Ishikawa (cell line): ENCODE measurements around the gene STMN1.

Experiments used
- CEBPB ChIP-seq: IDR thresholded peaks from 2 replicates; pipeline ENCODE4 v1.6.1; 2012
- CREB1 ChIP-seq: IDR thresholded peaks from 2 replicates; pipeline ENCODE4 v1.6.1; 2012; ENCODE audit warnings: low read depth
- EGR1 ChIP-seq: IDR thresholded peaks from 2 replicates; pipeline ENCODE4 v1.6.1; 2012
- EP300 ChIP-seq: IDR thresholded peaks from 2 replicates; pipeline ENCODE4 v1.6.1; 2012; ENCODE audit warnings: borderline replicate concordance
- FOXM1 ChIP-seq: IDR thresholded peaks from 2 replicates; pipeline ENCODE4 v1.6.1; 2012; ENCODE audit warnings: low read depth, borderline replicate concordance
- NFIC ChIP-seq: IDR thresholded peaks from 2 replicates; pipeline ENCODE4 v1.6.1; 2012
- RAD21 ChIP-seq: IDR thresholded peaks from 2 replicates; pipeline ENCODE4 v1.6.1; 2012; ENCODE audit warnings: low read depth
- TAF1 ChIP-seq: IDR thresholded peaks from 2 replicates; pipeline ENCODE4 v1.6.1; 2012; ENCODE audit warnings: low read depth, mild to moderate bottlenecking
- TCF12 ChIP-seq: IDR thresholded peaks from 2 replicates; pipeline ENCODE4 v1.6.1; 2012; ENCODE audit warnings: low read depth
- TEAD4 ChIP-seq: IDR thresholded peaks from 2 replicates; pipeline ENCODE4 v1.6.1; 2012
- YY1 ChIP-seq: IDR thresholded peaks from 2 replicates; pipeline ENCODE4 v1.6.1; 2012; ENCODE audit warnings: low read depth
- ZBTB7A ChIP-seq: IDR thresholded peaks from 2 replicates; pipeline ENCODE4 v1.6.1; 2012; ENCODE audit warnings: low read depth
- TF ChIP-seq, protein P1 (sequence below): IDR thresholded peaks from 2 replicates; pipeline ENCODE4 v1.6.1; 2012
- TF ChIP-seq, protein P2 (sequence below): IDR thresholded peaks from 2 replicates; pipeline ENCODE4 v1.6.1; 2012; ENCODE audit warnings: low read depth, mild to moderate bottlenecking
- TF ChIP-seq, protein P3 (sequence below): IDR thresholded peaks from 2 replicates; pipeline ENCODE4 v1.6.1; 2012

The STMN1 gene

DNA sequence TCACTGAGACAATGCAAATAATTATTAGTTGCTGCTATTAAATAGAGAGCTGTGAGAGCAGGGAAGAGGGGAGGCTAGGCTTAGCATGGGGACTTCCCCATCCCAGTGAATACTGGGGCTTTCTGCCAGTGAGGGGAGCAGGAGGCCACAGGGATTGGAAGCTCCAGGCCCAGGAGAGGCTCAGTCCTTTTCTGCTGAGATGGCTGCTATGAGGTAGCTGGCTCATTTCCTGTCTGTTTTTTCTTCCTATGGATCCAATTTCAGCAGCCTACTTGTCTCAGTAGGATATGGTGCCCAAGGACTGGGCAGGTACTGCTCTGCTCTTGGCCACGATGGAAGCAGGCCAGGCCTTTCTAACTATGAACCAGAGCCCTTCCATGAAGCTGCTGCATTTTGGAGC lies 10.0 kb downstream of the STMN1 start:
- no peak for TF ChIP-seq YY1
- TF ChIP-seq EGR1: no peak
- TF ChIP-seq, protein P1, sequence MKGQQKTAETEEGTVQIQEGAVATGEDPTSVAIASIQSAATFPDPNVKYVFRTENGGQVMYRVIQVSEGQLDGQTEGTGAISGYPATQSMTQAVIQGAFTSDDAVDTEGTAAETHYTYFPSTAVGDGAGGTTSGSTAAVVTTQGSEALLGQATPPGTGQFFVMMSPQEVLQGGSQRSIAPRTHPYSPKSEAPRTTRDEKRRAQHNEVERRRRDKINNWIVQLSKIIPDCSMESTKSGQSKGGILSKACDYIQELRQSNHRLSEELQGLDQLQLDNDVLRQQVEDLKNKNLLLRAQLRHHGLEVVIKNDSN: no peak
- no peak for TF ChIP-seq ZBTB7A
- no peak for TF ChIP-seq TCF12
- no peak for TF ChIP-seq RAD21
- TF ChIP-seq EP300: no peak
- TF ChIP-seq CREB1: no peak
- TF ChIP-seq FOXM1: no peak
- TF ChIP-seq, protein P2, sequence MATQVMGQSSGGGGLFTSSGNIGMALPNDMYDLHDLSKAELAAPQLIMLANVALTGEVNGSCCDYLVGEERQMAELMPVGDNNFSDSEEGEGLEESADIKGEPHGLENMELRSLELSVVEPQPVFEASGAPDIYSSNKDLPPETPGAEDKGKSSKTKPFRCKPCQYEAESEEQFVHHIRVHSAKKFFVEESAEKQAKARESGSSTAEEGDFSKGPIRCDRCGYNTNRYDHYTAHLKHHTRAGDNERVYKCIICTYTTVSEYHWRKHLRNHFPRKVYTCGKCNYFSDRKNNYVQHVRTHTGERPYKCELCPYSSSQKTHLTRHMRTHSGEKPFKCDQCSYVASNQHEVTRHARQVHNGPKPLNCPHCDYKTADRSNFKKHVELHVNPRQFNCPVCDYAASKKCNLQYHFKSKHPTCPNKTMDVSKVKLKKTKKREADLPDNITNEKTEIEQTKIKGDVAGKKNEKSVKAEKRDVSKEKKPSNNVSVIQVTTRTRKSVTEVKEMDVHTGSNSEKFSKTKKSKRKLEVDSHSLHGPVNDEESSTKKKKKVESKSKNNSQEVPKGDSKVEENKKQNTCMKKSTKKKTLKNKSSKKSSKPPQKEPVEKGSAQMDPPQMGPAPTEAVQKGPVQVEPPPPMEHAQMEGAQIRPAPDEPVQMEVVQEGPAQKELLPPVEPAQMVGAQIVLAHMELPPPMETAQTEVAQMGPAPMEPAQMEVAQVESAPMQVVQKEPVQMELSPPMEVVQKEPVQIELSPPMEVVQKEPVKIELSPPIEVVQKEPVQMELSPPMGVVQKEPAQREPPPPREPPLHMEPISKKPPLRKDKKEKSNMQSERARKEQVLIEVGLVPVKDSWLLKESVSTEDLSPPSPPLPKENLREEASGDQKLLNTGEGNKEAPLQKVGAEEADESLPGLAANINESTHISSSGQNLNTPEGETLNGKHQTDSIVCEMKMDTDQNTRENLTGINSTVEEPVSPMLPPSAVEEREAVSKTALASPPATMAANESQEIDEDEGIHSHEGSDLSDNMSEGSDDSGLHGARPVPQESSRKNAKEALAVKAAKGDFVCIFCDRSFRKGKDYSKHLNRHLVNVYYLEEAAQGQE: no peak
- TF ChIP-seq TEAD4: no peak
- TF ChIP-seq TAF1: no peak
- TF ChIP-seq, protein P3, sequence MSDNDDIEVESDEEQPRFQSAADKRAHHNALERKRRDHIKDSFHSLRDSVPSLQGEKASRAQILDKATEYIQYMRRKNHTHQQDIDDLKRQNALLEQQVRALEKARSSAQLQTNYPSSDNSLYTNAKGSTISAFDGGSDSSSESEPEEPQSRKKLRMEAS: no peak

DNA sequence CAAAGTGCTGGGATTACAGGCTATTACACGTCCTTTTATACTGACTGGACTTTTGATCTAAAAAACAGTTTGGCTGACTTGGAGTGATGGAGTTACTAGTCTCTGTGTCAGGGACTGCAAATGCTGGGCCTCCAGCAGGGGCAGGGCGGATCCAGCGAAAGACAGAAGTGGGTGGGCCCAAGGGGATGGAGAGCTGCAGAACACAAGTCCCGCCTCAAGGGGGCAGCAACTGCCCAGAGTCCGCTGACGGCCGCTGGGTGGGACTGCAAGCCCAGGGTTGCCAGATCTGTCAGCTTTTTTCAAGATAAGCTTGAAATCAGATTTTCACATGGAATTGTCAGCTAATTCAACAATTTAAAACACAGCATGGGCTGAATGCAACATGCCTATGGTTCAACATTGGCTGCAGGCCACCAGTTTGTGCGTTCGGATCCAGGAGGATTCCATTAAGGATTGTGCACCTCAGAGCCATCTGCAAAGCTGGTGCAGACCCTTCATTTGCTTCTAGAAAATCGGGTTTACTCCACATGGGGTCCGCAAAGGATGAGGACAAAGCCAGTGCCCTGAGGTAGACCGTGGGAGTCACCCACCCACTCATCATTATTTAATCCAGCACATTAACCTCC lies 10.7 kb downstream of the STMN1 start:
- TF ChIP-seq, protein P1: no peak
- peak; percentile 93 for TF ChIP-seq RAD21

DNA sequence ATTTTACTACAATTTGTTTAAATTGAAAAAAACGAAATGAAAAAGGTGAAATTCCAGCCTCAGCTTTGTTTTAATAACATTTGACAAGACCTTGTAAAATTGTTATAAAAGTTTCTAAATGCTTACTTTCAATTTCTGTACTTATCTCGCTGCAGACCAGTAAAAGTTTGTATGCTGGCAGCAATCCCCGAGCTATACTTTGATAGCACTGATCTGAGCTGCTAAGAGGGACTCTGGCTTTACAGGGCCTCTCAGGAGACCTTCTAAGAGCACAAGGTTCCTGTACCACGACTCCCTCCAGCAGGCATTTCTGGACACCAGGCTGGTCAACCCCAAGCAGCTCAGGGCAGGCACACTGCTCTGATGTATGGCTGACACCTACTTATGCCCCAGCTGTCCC lies 13.1 kb downstream of the STMN1 start:
- TF ChIP-seq ZBTB7A: no peak
- TF ChIP-seq NFIC: no peak
- TF ChIP-seq CREB1: no peak
- no peak for TF ChIP-seq TEAD4
- no peak for TF ChIP-seq FOXM1
- TF ChIP-seq, protein P2: no peak
- TF ChIP-seq EGR1: no peak
- TF ChIP-seq, protein P3: no peak
- no peak for TF ChIP-seq TAF1
- TF ChIP-seq, protein P1: no peak
- TF ChIP-seq RAD21: no peak
- TF ChIP-seq YY1: no peak
- no peak for TF ChIP-seq TCF12
- TF ChIP-seq EP300: no peak
- TF ChIP-seq CEBPB: no peak

DNA sequence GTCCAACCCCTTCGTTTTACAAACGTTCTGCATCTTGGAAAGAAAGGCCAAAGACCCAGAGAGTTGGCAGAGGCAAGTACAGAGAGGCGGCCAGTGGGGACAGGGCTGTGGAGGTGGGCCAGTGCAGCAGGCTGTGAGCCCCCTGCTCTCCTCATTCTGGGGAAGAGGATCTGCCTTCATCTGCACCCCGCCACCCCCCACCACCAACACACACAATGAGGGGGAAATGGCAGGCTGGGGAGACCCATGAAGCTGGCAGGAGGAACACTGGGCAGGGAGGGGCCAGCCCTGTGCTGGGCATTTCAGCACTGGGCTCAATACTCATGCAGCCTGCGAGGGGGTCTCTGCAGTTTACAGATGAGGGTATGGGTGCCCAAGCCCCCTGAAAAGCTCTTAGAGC lies 14.6 kb downstream of the STMN1 start:
- TF ChIP-seq TEAD4 (no peak), RAD21 (no peak)

DNA sequence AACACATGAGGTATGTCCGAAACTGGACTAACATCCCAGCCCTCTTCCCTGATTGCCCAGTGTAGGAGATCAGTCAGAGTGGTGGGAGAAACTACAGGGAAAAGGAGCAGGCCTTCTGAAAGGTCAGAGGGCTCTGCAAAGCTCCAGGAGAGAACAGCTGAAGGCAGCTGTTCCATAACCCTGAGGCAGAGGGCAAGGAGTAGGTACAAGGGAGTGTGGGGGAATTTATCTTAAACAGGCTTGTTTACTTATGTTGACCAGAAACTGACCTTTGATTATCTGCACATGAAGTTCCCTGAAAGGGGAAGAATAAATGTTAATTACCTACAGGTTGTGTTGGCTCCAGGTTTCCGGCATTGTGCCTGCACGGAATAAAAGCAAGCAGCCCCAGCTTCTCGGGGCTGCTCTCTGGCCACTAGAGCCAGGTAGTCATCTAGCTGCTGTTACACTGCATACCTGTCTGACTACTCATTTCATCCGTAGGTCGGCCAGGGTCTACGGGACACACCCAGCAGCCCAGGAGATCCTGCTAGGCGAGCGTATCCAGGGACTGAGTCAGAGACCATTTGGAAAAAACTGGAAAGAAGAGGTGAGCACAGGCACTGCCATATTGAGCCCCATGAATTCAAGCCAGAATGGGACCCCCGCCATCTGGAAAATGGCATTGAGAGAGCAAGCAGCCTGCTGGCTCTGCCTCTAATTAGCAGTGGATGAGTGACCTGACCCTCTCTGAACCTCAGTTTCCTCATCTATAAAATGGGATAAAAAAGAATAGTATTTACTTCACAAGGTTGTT lies 15.8 kb downstream of the STMN1 start:
- TF ChIP-seq YY1 (peak; percentile 84), TEAD4 (peak; percentile 90), TAF1 (no peak), CREB1 (no peak), TCF12 (peak; percentile 74; the same call in 1 of the 2 replicates), NFIC (peak; percentile 60; the same call in 1 of the 2 replicates), EP300 (peak; percentile 77), ZBTB7A (no peak)
- TF ChIP-seq, protein P1: no peak
- TF ChIP-seq, protein P3: no peak
- TF ChIP-seq, protein P2: no peak
